Measurements from ENCODE around the gene PRR16. TPM values are rescaled to one million over a fixed set of nuclear protein-coding genes. Genes with fewer than 3 reads are reported as not detected.

PRR16 gene
- total RNA-seq, 4 donors from 2014 or later: 1.8 to 3.9 (median 2.8) TPM; not detected in 1

DNA sequence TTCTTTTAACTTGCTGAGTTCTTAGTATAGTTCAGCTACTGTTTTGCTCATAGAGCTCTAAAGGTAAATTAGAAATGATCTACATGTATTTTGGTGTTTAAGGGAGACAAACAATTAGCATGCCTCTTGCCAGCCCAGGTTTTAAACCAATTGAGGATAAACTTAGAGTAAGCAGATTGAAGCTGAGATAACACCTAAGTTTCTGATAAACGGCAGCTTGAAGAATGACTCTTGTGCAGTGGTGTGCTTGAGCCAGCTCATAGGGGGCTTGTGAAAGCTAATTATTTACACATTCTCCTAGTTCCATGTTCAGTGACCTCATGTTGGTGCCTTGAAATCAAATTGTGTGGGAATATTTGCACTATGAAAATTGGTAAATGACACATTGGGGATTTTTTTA is 193.0 kb downstream of the PRR16 start:
- 35 to 44% methylated on average over 1 of the region's 1 CpG for WGBS, 2 donors
- DNase-seq (ENCODE audit: low spot score in 2 of 2): no peak
- H3K4me3 ChIP-seq (ENCODE audit: low read depth, poor library complexity, severe bottlenecking): no peak overlapping the region
- intact Hi-C loops (cut with DNase I; ENCODE audit: low total_unique reads): no loop called here
- TF ChIP-seq, protein P1, sequence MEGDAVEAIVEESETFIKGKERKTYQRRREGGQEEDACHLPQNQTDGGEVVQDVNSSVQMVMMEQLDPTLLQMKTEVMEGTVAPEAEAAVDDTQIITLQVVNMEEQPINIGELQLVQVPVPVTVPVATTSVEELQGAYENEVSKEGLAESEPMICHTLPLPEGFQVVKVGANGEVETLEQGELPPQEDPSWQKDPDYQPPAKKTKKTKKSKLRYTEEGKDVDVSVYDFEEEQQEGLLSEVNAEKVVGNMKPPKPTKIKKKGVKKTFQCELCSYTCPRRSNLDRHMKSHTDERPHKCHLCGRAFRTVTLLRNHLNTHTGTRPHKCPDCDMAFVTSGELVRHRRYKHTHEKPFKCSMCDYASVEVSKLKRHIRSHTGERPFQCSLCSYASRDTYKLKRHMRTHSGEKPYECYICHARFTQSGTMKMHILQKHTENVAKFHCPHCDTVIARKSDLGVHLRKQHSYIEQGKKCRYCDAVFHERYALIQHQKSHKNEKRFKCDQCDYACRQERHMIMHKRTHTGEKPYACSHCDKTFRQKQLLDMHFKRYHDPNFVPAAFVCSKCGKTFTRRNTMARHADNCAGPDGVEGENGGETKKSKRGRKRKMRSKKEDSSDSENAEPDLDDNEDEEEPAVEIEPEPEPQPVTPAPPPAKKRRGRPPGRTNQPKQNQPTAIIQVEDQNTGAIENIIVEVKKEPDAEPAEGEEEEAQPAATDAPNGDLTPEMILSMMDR (IDR thresholded peaks at IDR 0.05): no peak
- no peak for TF ChIP-seq POLR2A (IDR thresholded peaks at IDR 0.05)

DNA sequence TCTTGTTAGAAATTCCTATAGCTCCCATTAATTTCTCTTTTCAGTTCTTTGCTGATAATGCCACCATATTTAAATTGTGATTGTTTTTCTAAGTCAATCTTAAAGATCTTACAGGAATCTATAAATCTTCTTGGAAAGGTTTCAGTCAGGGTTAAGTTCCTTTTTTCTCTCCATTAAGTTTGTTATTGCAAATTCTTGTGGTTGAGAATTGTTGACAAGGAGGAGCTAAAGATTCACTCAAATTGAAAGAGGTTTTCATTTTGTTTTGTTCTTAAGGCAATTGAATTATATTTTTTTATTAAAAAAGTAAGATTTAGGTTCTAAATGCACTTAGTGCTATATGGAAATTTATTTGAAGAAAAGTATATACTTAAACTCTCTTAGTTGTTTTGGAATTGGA is 213.4 kb downstream of the PRR16 start:
- H3K4me3 ChIP-seq (ENCODE audit: low read depth, poor library complexity, severe bottlenecking): no peak overlapping the region
- intact Hi-C loops (cut with DNase I; ENCODE audit: low total_unique reads): no loop called here
- TF ChIP-seq, protein P1 (IDR thresholded peaks at IDR 0.05): no peak
- no peak for TF ChIP-seq POLR2A (IDR thresholded peaks at IDR 0.05)
- DNase-seq (ENCODE audit: low spot score in 2 of 2): no peak

DNA sequence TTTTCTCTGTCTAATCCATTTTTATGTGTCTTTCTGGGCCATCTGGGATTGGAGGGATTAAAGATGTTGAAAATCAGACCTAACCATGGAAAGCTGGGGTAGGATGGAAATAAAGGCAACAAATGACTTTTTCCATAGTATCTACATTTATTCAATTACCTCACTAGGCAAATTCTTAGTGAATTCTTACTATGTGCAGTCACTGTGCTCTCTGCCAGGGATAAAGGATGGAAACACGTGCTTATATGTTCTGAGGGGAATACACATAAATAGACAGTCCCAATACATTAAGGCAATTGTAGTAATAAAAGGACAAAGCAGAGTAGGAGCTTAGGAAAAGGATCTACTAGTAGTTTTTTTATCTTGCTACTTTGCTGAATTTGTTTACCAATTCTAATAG is 214.2 kb downstream of the PRR16 start:
- intact Hi-C loops (cut with DNase I; ENCODE audit: low total_unique reads): no loop called here
- TF ChIP-seq POLR2A (IDR thresholded peaks at IDR 0.05): no peak
- TF ChIP-seq, protein P1 (IDR thresholded peaks at IDR 0.05): no peak
- 61 to 76% methylated on average over 1 of the region's 1 CpG for WGBS, 2 donors
- H3K4me3 ChIP-seq (ENCODE audit: low read depth, poor library complexity, severe bottlenecking): no peak overlapping the region
- no peak for DNase-seq (ENCODE audit: low spot score in 2 of 2)

DNA sequence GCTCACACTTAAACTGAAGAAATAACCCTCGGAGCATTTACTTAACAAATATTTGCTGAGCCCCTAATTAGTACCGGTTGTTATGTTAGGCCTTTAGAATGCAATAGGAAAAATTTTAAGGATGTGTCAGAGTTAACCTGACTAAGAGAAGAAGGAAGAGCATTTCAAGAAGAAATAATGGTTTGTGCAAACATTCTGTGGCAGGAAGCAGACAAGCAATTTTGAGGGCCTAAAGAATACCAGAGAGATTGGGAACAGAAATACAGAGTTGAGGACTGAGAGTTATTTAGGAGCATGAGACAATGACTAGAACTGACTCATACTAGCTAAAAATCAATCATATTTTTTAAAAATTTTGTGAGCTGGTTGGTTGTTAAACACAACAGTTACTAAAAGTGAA is 218.8 kb downstream of the PRR16 start:
- DNase-seq (ENCODE audit: low spot score in 2 of 2): no peak
- intact Hi-C loops (cut with DNase I; ENCODE audit: low total_unique reads): no loop called here
- TF ChIP-seq, protein P1 (IDR thresholded peaks at IDR 0.05): no peak
- no peak overlapping the region for H3K4me3 ChIP-seq (ENCODE audit: low read depth, poor library complexity, severe bottlenecking)
- WGBS, 2 donors: 81 to 84% methylated on average over 2 of the region's 2 CpGs

DNA sequence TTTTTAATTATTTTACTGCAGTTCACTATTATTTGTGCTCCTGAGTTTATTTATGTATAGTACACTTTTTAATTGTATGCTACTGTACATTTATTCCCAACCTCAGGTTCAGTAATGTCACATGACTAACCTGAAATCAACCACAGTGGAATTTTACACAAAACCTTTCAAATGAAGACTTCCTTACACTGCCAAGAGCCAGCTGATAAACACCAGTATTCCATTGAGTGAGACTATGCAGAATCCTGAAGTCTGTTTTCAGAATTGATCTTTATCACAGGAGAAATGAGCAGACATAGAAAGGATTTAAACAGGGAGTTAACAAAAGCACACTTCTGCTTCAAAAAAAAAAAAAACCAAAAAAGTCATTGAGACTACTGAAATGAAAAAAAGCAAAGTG is 219.5 kb downstream of the PRR16 start:
- no peak for DNase-seq (ENCODE audit: low spot score in 2 of 2)
- intact Hi-C loops (cut with DNase I; ENCODE audit: low total_unique reads): no loop called here
- TF ChIP-seq, protein P1 (IDR thresholded peaks at IDR 0.05): no peak
- TF ChIP-seq POLR2A (IDR thresholded peaks at IDR 0.05): no peak

DNA sequence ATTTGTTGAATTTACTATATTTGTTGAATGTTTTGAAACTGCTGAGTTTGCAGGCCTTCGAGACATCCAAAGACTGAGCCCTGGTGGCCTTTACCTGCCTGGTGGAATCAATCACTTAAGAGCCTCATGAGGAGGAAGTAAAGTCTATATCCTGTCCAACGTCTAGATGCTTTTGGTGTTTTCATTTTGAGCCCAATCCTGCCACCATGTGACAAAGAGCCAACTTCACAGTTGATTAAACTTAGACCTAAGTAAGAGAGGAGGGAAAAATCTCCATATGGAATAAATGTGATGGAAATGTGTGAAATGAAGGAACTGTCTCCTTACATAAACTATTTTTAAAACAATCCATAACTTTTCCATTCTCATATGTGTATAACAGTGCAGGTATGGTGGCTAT is 220.1 kb downstream of the PRR16 start:
- TF ChIP-seq, protein P1 (IDR thresholded peaks at IDR 0.05): no peak
- no peak for TF ChIP-seq POLR2A (IDR thresholded peaks at IDR 0.05)
- H3K4me3 ChIP-seq (ENCODE audit: low read depth, poor library complexity, severe bottlenecking): no peak overlapping the region
- no peak for DNase-seq (ENCODE audit: low spot score in 2 of 2)
- intact Hi-C loops (cut with DNase I; ENCODE audit: low total_unique reads): no loop called here
- 56 to 59% methylated on average over 2 of the region's 2 CpGs for WGBS, 2 donors

More for the DNA sequence above, 219.5 kb downstream of the PRR16 start:
- no peak overlapping the region for H3K4me3 ChIP-seq (ENCODE audit: low read depth, poor library complexity, severe bottlenecking)

Data from lower leg skin (tissue), 4 donors.